Measurements from ENCODE around the gene CHMP3. TPM values are rescaled to one million over a fixed set of nuclear protein-coding genes. Genes with fewer than 3 reads are reported as not detected.

Gene CHMP3
- total RNA-seq, 4 donors from 2014 or later, result 64.0 to 99.1 (median 71.5) TPM

- no peak overlapping the region for H3K27ac ChIP-seq
- TF ChIP-seq CTCF (IDR thresholded peaks at IDR 0.05 in 4 of 5, conservative IDR thresholded peaks at IDR 0.05 in 1 of 5) (no peak), POLR2A (IDR thresholded peaks at IDR 0.05) (no peak)
- no peaks in the 10 kb centered on the region for H3K27me3 ChIP-seq
- in situ Hi-C loops (cut with MboI; ENCODE audit: low sequenced_read_pairs in 4 of 4), result no loop called here
- H3K9me3 ChIP-seq, result no peaks in the 10 kb centered on the region
- peaks cover 6 to 8% of the 10 kb centered on the region in 2 donors for H3K4me1 ChIP-seq
- ATAC-seq (no peak), DNase-seq (no peak)
- no peak overlapping the region for H3K4me3 ChIP-seq
- intact Hi-C loops (cut with DNase I; ENCODE audit: low total_unique reads), result no loop called here
- no peaks in the 10 kb centered on the region for H3K36me3 ChIP-seq
Measured at GRCh38 chr2:86541334-86541733, 21.9 kb downstream of the CHMP3 start.

GRCh38 chr2:86533589-86533988, 29.7 kb downstream of the CHMP3 start:
- Histone ChIP-seq H3K27ac (no peak overlapping the region), H3K9me3 (no peaks in the 10 kb centered on the region), H3K27me3 (no peaks in the 10 kb centered on the region), H3K4me3 (no peak overlapping the region), H3K36me3 (peaks cover 0 to 6% of the 10 kb centered on the region in 2 donors), H3K4me1 (no peaks in the 10 kb centered on the region)
- DNase-seq (no peak), ATAC-seq (no peak)
- TF ChIP-seq POLR2A (IDR thresholded peaks at IDR 0.05) (no peak), CTCF (IDR thresholded peaks at IDR 0.05 in 4 of 5, conservative IDR thresholded peaks at IDR 0.05 in 1 of 5) (no peak)
- in situ Hi-C loops (cut with MboI; ENCODE audit: low sequenced_read_pairs in 4 of 4), result no loop called here
- intact Hi-C loops (cut with DNase I; ENCODE audit: low total_unique reads), result no loop called here

GRCh38 chr2:86525421-86526340, 37.6 kb downstream of the CHMP3 start:
- Histone ChIP-seq H3K27me3 (no peaks in the 10 kb centered on the region), H3K9me3 (no peaks in the 10 kb centered on the region), H3K27ac (no peak overlapping the region), H3K36me3 (peaks cover 0 to 28% of the 10 kb centered on the region in 2 donors), H3K4me1 (no peaks in the 10 kb centered on the region), H3K4me3 (no peak overlapping the region)
- ATAC-seq (no peak), DNase-seq (no peak)
- TF ChIP-seq CTCF (IDR thresholded peaks at IDR 0.05 in 4 of 5, conservative IDR thresholded peaks at IDR 0.05 in 1 of 5) (no peak), POLR2A (IDR thresholded peaks at IDR 0.05) (no peak)
- intact Hi-C loops (cut with DNase I; ENCODE audit: low total_unique reads) (no loop called here), in situ Hi-C loops (cut with MboI; ENCODE audit: low sequenced_read_pairs in 4 of 4) (no loop called here)

GRCh38 chr2:86523491-86523890, 39.8 kb downstream of the CHMP3 start:
- Histone ChIP-seq H3K4me1 (no peaks in the 10 kb centered on the region), H3K27me3 (no peaks in the 10 kb centered on the region), H3K9me3 (no peaks in the 10 kb centered on the region), H3K27ac (no peak overlapping the region), H3K36me3 (peaks cover 0 to 21% of the 10 kb centered on the region in 2 donors), H3K4me3 (no peak overlapping the region)
- DNase-seq, result no peak
- intact Hi-C loops (cut with DNase I; ENCODE audit: low total_unique reads) (no loop called here), in situ Hi-C loops (cut with MboI; ENCODE audit: low sequenced_read_pairs in 4 of 4) (no loop called here)
- ATAC-seq, result no peak
- TF ChIP-seq CTCF (IDR thresholded peaks at IDR 0.05 in 4 of 5, conservative IDR thresholded peaks at IDR 0.05 in 1 of 5), result no peak
- TF ChIP-seq POLR2A (IDR thresholded peaks at IDR 0.05), result no peak

Measured in gastrocnemius medialis (tissue), 4 donors.